Keratinocyte (primary cell): ENCODE results near the gene SLC6A14. TPM values are rescaled to one million over a fixed set of nuclear protein-coding genes. Genes with fewer than 3 reads are reported as not detected.

Source experiments
- DNase-seq: peaks from one replicate; pipeline ENCODE4 v3.0.0-alpha.2; 2011; ENCODE audit warnings: low read depth, missing footprints, low spot score
- FAIRE-seq: peaks from 2 replicates; lab custom pipeline; 2011; peaks lifted over from hg19 to GRCh38; lab: Jason Lieb, UNC
- H2AFZ ChIP-seq: 2 replicates; pipeline ENCODE4 v1.6.0; 2012; ENCODE audit warnings: low read length, control low read depth, inconsistent platforms; ENCODE audit not compliant: control insufficient read depth
- H3K27ac ChIP-seq: 2 replicates; pipeline ENCODE4 v1.5.1; 2011; ENCODE audit warnings: low read length; ENCODE audit not compliant: control insufficient read depth, insufficient read depth
- H3K27me3 ChIP-seq: 3 replicates; pipeline ENCODE4 v1.6.0; 2011; ENCODE audit warnings: low read length; ENCODE audit not compliant: control insufficient read depth, insufficient read depth; ENCODE audit errors: extremely low read depth
- H3K36me3 ChIP-seq, 2 experiments: 2 replicates in 1 of 2; 3 replicates in 1 of 2; pipeline ENCODE4 v1.5.1; 2011; ENCODE audit warnings: low read length in 2 of 2, mild to moderate bottlenecking in 1 of 2; ENCODE audit not compliant: control insufficient read depth in 2 of 2, insufficient read depth in 2 of 2; ENCODE audit errors: extremely low read depth in 1 of 2
- H3K4me1 ChIP-seq: 3 replicates; pipeline ENCODE4 v1.5.1; 2011; ENCODE audit warnings: low read length; ENCODE audit not compliant: control insufficient read depth, insufficient read depth; ENCODE audit errors: extremely low read depth
- H3K4me2 ChIP-seq: 3 replicates; pipeline ENCODE4 v1.6.0; 2011; ENCODE audit warnings: low read depth, low read length; ENCODE audit not compliant: control insufficient read depth, insufficient read depth; ENCODE audit errors: extremely low read depth
- H3K4me3 ChIP-seq, 3 experiments: fragments of 200-600 bp in 1 of 3; sonication (generic) in 1 of 3; 2 replicates in 2 of 3; 3 replicates in 1 of 3; pipeline ENCODE4 v1.5.1; 2011 to 2016; ENCODE audit warnings: low read length in 3 of 3, mild to moderate bottlenecking in 3 of 3, control low read depth in 2 of 3, inconsistent platforms in 1 of 3, low read depth in 1 of 3, mixed read lengths in 1 of 3, mixed run types in 1 of 3, moderate library complexity in 1 of 3; ENCODE audit not compliant: control insufficient read depth in 2 of 3, insufficient read depth in 2 of 3; ENCODE audit errors: extremely low read depth in 1 of 3
- H3K79me2 ChIP-seq: 2 replicates; pipeline ENCODE4 v1.6.0; 2012; ENCODE audit warnings: low read length; ENCODE audit not compliant: control insufficient read depth, insufficient read depth
- H3K9ac ChIP-seq: 3 replicates; pipeline ENCODE4 v1.6.0; 2011; ENCODE audit warnings: low read length; ENCODE audit not compliant: control insufficient read depth, insufficient read depth; ENCODE audit errors: extremely low read depth
- H3K9me1 ChIP-seq: 3 replicates; pipeline ENCODE4 v1.6.0; 2011; ENCODE audit warnings: low read length; ENCODE audit not compliant: control insufficient read depth, insufficient read depth; ENCODE audit errors: extremely low read depth
- H3K9me3 ChIP-seq: 2 replicates; pipeline ENCODE4 v1.5.1; 2012; ENCODE audit warnings: low read depth, low read length; ENCODE audit not compliant: control insufficient read depth
- H4K20me1 ChIP-seq: 3 replicates; pipeline ENCODE4 v1.6.0; 2011; ENCODE audit warnings: low read length; ENCODE audit not compliant: control insufficient read depth, insufficient read depth; ENCODE audit errors: extremely low read depth
- CTCF ChIP-seq, 3 experiments: IDR thresholded peaks in 1 of 3; conservative IDR thresholded peaks in 1 of 3; optimal IDR thresholded peaks in 1 of 3; 2 replicates in 2 of 3; 3 replicates in 1 of 3; pipeline versions ENCODE3 to v1.5.1; 2011; ENCODE audit warnings: low read length in 3 of 3, mild to moderate bottlenecking in 3 of 3, moderate library complexity in 2 of 3, control low read depth in 1 of 3, inconsistent platforms in 1 of 3; ENCODE audit not compliant: insufficient read depth in 2 of 3; ENCODE audit errors: extremely low read depth in 1 of 3
- EZH2 ChIP-seq: IDR thresholded peaks from one replicate; pipeline ENCODE4 v1.6.1; 2012; ENCODE audit warnings: inconsistent platforms, mild to moderate bottlenecking, low read length, moderate library complexity
- dilution Hi-C: fragments of 300-500 bp; cut with MboI; formaldehyde crosslinking; loops from one replicate; pipeline ENCODE4 v1.7.0; 2020; ENCODE audit warnings: low sequenced_read_pairs; ENCODE audit not compliant: extremely low pct_ligation_motif_present
- polyA plus RNA-seq, 5 experiments: library from polyadenylated mRNA; depleted of rRNA in 3 of 5; stranded (reverse) in 3 of 5; stranded (forward) in 1 of 5; unstranded in 1 of 5; fragments of >200 nt; gene quantifications; 1 replicate in 1 of 5; 2 replicates in 3 of 5; 3 replicates in 1 of 5; pipeline versions ENCODE4 v1.2.1 to v1.2.3, GENCODE V29; 2011 to 2012; ENCODE audit warnings: missing spikeins in 2 of 5, low read depth in 1 of 5, low replicate concordance in 1 of 5

Gene SLC6A14
- polyA plus RNA-seq, 1 donor (not counting 4 experiments of a cell fraction or from before 2014, with no cell fraction given), result 0.59 TPM

GRCh38 chrX:116399681-116400080 lies 36.7 kb upstream of the SLC6A14 start:
- Histone ChIP-seq H3K27me3 (no peaks in the 10 kb centered on the region), H3K4me3 (no peak overlapping the region), H3K9ac (no peak overlapping the region), H3K9me1 (no peaks in the 10 kb centered on the region), H3K27ac (no peak overlapping the region), H4K20me1 (no peaks in the 10 kb centered on the region), H3K79me2 (no peaks in the 10 kb centered on the region), H3K36me3 (no peaks in the 10 kb centered on the region), H3K4me1 (no peaks in the 10 kb centered on the region), H3K9me3 (no peaks in the 10 kb centered on the region), H2AFZ (no peak overlapping the region), H3K4me2 (no peak overlapping the region)
- dilution Hi-C loops, result no loop called here
- FAIRE-seq, result no peak
- TF ChIP-seq CTCF (optimal IDR thresholded peaks at IDR 0.05 in 1 of 3, IDR thresholded peaks at IDR 0.05 in 1 of 3, conservative IDR thresholded peaks at IDR 0.05 in 1 of 3; ENCODE audit: extremely low read depth in 1 of 3, insufficient read depth in 2 of 3, low read length in 3 of 3) (no peak), EZH2 (no peak)
- DNase-seq, result no peak

- Histone ChIP-seq H3K27me3 (no peaks in the 10 kb centered on the region), H3K36me3 (no peaks in the 10 kb centered on the region), H3K4me2 (no peak overlapping the region), H3K9me3 (no peaks in the 10 kb centered on the region), H3K4me3 (no peak overlapping the region), H3K9ac (no peak overlapping the region), H3K9me1 (no peaks in the 10 kb centered on the region), H3K79me2 (no peaks in the 10 kb centered on the region), H2AFZ (no peak overlapping the region), H4K20me1 (no peaks in the 10 kb centered on the region), H3K4me1 (no peaks in the 10 kb centered on the region), H3K27ac (no peak overlapping the region)
- DNase-seq (no peak), FAIRE-seq (no peak)
- dilution Hi-C loops, result no loop called here
- no peak for TF ChIP-seq EZH2
- TF ChIP-seq CTCF (optimal IDR thresholded peaks at IDR 0.05 in 1 of 3, IDR thresholded peaks at IDR 0.05 in 1 of 3, conservative IDR thresholded peaks at IDR 0.05 in 1 of 3; ENCODE audit: extremely low read depth in 1 of 3, insufficient read depth in 2 of 3, low read length in 3 of 3), result no peak
Observed at GRCh38 chrX:116409219-116409618, 27.2 kb upstream of the SLC6A14 start.
